A204.1 (cell line): ENCODE measurements around the gene PCBP4.

ENCODE experiments used
- FAIRE-seq: peaks from 2 replicates; lab custom pipeline; 2012; peaks lifted over from hg19 to GRCh38; lab: Jason Lieb, UNC

PCBP4 gene

GRCh38 chr3:51971350-51971749 lies 4.1 kb upstream of the PCBP4 start:
- no peak for FAIRE-seq

DNA sequence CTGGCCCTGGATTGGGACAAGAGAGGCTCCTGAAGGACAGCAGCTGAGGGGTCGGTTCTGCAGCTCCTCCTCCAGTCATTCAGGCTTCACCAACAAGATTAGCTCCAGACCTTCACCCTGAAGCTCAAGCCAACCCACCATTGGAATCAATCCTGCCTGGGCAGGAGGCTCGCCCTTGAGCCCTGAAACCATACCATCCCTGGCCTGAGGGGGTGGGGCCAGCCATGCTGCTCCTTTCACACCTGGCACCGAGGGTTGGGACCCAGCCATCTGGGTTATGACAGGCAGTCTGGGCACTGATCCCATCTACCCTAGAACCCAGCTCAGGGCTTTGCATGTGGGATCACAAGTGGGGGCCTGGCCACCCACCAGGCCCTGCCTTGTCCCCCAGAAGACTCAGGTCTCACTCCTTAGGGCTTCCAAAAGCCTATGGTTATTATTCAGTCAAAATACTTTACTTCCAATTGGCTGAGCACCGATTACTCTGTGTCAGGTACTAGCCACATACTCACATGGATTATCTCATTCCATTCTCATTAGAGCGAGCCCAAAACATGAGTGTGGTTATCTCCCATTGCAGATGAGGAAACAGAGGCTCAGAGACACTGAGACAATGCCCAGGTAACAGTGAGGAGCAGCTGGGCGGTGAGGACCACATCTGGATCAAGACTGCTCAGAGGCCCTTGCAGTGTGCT lies 3.5 kb upstream of the PCBP4 start:
- FAIRE-seq, result no peak

GRCh38 chr3:51969841-51970240 lies 2.6 kb upstream of the PCBP4 start:
- no peak for FAIRE-seq

DNA sequence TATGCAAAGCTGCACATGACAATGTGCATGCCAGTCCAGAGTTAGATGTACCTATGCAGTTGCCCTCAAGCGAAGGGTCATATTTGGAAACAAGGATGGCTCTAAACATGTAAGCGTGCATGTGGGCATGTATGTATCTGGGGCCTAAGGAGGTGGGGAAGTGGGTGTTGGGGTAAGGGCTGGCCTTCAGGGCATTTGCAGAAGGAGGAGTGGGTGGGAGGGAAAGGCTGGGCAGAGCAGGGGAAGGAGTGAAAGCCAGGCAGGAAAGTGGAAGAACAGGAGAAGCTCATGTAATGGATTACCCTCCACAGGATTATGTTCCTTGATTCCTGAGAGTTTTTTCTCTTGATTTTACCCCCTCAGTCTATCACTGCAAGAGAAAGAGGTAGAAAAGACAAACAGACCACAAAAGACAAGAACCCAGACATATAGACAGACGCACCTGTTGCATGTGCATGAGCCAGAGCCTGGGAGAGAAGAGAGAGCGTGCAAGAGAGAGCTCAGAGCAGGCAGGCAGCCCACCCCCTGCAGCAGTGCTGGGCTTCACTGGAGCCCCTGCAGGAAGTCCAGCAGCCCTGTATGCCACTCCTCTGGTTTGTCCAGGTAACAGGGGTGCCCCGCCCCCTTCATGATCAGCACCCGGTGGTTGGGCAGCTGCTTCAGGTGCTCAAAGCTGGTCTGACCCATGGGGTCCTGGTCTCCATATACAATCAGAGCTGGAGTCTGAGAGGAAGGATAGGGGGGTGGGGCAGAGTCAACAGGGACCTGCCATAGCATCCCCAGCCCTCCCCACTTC lies 1.8 kb upstream of the PCBP4 start:
- FAIRE-seq, result no peak

- no peak for FAIRE-seq
Measured at GRCh38 chr3:51968170-51968775, 1.0 kb upstream of the PCBP4 start.

DNA sequence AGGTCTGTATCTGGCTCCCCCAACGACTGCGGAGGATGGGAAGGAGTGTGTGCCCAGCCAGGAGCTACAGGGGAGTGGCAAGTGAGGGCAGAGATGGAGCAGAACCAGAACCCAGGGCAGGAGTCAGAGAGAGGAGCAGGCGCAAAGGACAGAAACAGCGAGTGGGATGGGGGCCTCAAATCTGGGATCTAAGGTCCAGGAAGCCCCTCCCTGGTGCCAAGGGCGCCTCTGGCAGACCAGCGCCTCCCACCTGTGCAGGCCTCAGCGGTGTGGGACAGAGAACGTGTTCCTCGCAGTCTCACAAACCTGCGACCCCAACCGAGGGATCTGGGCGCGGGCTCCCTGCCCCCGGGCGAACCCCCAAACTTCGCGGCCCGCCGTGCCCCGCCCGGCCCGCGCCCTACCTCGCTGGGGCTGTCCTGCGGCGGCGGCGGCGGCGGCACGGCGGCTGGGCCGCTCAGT lies 301 bp downstream of the PCBP4 start:
- no peak for FAIRE-seq

- no peak for FAIRE-seq
Measured at GRCh38 chr3:51966486-51966885, 768 bp downstream of the PCBP4 start.

GRCh38 chr3:51966016-51966415 lies 1.2 kb downstream of the PCBP4 start:
- FAIRE-seq, result no peak

- no peak for FAIRE-seq
Measured at GRCh38 chr3:51964521-51964920, 2.7 kb downstream of the PCBP4 start.

- no peak for FAIRE-seq
Measured at GRCh38 chr3:51963951-51964451, 3.3 kb downstream of the PCBP4 start.

DNA sequence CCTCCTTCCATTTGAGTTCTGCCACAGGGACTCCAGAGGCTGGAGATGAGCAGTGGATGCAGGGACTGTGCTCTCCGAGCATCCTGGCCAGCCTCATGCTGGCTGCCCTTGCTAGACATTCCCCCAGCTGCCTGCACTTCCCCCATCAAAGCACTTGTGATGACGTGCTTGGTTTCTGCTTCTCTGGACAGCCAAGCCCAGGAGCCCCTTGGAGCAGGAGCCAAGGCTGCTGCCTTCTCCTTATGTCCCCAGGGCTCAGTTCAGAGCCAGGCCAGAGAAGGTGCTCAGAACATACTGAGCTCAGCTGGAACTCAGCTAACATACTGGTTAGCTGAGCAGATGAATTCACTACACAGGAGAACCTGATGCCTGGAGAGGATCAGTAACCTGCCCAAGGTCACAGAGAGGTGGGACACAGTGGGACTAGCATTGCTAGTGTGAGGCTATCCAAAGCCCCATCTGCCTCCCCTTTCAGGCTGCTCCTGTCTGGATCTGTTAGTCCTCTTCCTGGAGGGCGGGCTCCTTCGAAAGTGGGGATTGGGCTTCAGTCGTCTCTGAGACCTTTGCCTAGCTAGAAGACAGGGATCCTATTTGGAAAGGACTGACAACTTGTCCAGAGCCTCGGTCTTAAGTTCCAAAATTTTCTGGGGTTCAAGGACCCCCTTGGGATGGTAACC lies 4.3 kb downstream of the PCBP4 start:
- no peak for FAIRE-seq

- FAIRE-seq, result no peak
Measured at GRCh38 chr3:51961602-51962569, 5.4 kb downstream of the PCBP4 start.

- FAIRE-seq, result no peak
Measured at GRCh38 chr3:51961011-51961410, 6.2 kb downstream of the PCBP4 start.

DNA sequence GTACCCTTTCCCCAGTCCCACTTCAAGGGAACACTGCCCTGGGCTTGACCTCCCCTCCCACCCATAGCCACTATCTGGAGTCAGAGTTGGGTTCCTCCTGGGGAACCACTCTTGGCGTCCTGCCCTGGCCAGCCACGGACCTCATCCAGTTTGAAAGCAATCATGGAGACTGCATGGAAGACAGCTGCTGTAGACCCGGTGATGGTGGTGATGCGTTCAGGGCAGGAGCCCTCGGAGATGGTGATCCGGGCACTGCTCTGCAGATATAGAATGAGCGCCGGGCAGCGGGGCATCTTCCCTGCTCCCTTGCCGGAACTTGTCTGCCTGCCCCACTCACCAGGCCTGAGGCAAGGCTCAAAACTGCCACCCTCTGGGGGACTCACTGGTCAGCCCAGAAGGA lies 6.9 kb downstream of the PCBP4 start:
- FAIRE-seq, result no peak

GRCh38 chr3:51959651-51960050 lies 7.6 kb downstream of the PCBP4 start:
- no peak for FAIRE-seq

- no peak for FAIRE-seq
Measured at GRCh38 chr3:51958603-51959521, 8.4 kb downstream of the PCBP4 start.

DNA sequence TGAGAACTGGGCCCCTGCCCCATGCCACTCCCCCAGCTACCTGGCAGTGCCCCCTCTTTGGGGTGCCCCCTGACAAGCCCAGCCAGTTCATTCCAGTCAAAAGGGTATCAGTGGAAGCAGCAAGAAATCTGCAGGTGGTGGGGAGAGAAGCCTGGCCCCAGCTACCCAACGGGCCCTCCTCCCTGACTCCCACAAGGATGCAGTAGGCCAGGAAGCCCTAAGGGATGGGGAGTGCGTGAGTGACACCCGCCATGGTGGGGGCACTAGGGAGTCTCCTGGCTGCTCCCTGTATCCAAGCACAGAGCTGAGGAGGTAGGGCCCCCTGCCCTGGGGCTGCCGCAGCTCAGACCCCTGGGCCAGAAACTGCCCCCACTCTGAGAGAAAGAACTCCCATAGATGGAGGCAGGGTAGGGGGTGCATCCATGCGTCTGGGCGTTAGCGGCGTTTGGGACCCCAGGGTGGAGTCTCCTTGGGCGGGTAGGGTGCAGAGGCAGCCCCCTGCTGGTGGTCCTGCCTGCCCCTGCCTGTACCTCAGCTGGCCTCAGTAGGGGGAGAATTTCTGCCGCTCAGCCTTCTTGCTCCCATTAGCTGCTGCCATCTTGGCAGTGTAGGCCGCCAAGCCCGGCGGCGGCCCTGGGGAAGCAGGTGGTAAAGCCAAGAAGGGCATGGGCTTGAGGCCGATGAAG lies 9.6 kb downstream of the PCBP4 start:
- FAIRE-seq, result no peak

DNA sequence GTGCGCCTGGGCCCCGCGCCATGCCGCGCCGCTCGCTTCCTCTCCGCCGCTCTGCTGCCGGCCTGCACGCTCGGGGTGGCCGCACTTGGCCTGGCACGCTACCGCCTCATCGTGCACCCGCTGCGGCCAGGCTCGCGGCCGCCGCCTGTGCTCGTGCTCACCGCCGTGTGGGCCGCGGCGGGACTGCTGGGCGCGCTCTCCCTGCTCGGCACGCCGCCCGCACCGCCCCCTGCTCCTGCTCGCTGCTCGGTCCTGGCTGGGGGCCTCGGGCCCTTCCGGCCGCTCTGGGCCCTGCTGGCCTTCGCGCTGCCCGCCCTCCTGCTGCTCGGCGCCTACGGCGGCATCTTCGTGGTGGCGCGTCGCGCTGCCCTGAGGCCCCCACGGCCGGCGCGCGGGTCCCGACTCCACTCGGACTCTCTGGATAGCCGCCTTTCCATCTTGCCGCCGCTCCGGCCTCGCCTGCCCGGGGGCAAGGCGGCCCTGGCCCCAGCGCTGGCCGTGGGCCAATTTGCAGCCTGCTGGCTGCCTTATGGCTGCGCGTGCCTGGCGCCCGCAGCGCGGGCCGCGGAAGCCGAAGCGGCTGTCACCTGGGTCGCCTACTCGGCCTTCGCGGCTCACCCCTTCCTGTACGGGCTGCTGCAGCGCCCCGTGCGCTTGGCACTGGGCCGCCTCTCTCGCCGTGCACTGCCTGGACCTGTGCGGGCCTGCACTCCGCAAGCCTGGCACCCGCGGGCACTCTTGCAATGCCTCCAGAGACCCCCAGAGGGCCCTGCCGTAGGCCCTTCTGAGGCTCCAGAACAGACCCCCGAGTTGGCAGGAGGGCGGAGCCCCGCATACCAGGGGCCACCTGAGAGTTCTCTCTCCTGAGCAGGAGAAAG lies 11.1 kb downstream of the PCBP4 start:
- no peak for FAIRE-seq
